Smooth muscle cell (in vitro differentiated cells): Measurements from ENCODE around the gene NHEJ1. TPM values are rescaled to one million over a fixed set of nuclear protein-coding genes. Genes with fewer than 3 reads are reported as not detected.
A peak's percentile ranks its signal among the peaks of the same experiment; 100 is the strongest.

Source experiments
- DNase-seq: peaks from one replicate; lab custom pipeline; 2025; ENCODE audit not compliant: unreplicated experiment; lab: John Stamatoyannopoulos, UW
- H2AFZ ChIP-seq: fragments of 200-600 bp; sonication (generic); 2 replicates; pipeline ENCODE4 v1.6.0; 2016; ENCODE audit warnings: antibody characterized with exemption, low read depth, mild to moderate bottlenecking
- H3F3A ChIP-seq: fragments of 200-600 bp; sonication (generic); 2 replicates; pipeline ENCODE4 v1.6.0; 2017; ENCODE audit warnings: antibody characterized with exemption, low read depth
- H3K27ac ChIP-seq: fragments of 200-600 bp; sonication (generic); 2 replicates; pipeline ENCODE4 v1.5.1; 2016; ENCODE audit warnings: low read depth, mild to moderate bottlenecking
- H3K27me3 ChIP-seq: fragments of 200-600 bp; sonication (generic); 2 replicates; pipeline ENCODE4 v1.6.1; 2016; ENCODE audit warnings: low read depth, mild to moderate bottlenecking
- H3K36me3 ChIP-seq: fragments of 200-600 bp; sonication (generic); 2 replicates; pipeline ENCODE4 v1.5.1; 2016; ENCODE audit warnings: low read depth
- H3K4me1 ChIP-seq: fragments of 200-600 bp; sonication (generic); 2 replicates; pipeline ENCODE4 v1.5.1; 2016; ENCODE audit warnings: low read depth
- H3K4me2 ChIP-seq: fragments of 200-600 bp; sonication (generic); 2 replicates; pipeline ENCODE4 v1.6.0; 2016; ENCODE audit warnings: mild to moderate bottlenecking
- H3K4me3 ChIP-seq: fragments of 200-600 bp; sonication (generic); 2 replicates; pipeline ENCODE4 v1.5.1; 2016; ENCODE audit warnings: mild to moderate bottlenecking
- H3K79me2 ChIP-seq: fragments of 200-600 bp; sonication (generic); 2 replicates; pipeline ENCODE4 v1.6.0; 2016; ENCODE audit warnings: low read depth, mild to moderate bottlenecking
- H3K9ac ChIP-seq: fragments of 200-600 bp; sonication (generic); 2 replicates; pipeline ENCODE4 v1.6.0; 2016; ENCODE audit warnings: low read depth
- H3K9me3 ChIP-seq: fragments of 200-600 bp; sonication (generic); replicated peaks from 2 replicates; pipeline ENCODE4 v1.5.1; 2016; ENCODE audit warnings: low read depth
- H4K20me1 ChIP-seq: fragments of 200-600 bp; sonication (generic); 2 replicates; pipeline ENCODE4 v1.6.0; 2016; ENCODE audit warnings: low read depth
- WGBS: methylation state at CpG from one replicate; pipeline ENCODE4 v1.1.7; 2016; ENCODE audit warnings: low lambda C conversion rate; 5-methylcytosine and 5-hydroxymethylcytosine counted together
- polyA plus RNA-seq: library from polyadenylated mRNA; unstranded; fragments of >200 nt; fragmentation: Nextera tagmentation; extraction: Ambion mirVana; gene quantifications from 2 replicates; pipeline ENCODE4 v1.2.1, GENCODE V29; 2016
- total RNA-seq: library from RNA; depleted of rRNA; stranded (reverse); fragments of >200 nt; gene quantifications from 2 replicates; pipeline ENCODE4 v1.2.3, GENCODE V29; 2014
- TF ChIP-seq, protein P1 (sequence below): fragments of 200-600 bp; sonication (generic); IDR thresholded peaks from 2 replicates; pipeline ENCODE4 v1.5.1; 2017; ENCODE audit warnings: borderline replicate concordance, mild to moderate bottlenecking, antibody characterized with exemption; ENCODE audit not compliant: insufficient read depth, poor library complexity, severe bottlenecking

NHEJ1 gene
- total and polyA plus RNA-seq, 2 experiments from 2014 or later, result 6.0 to 8.5 TPM

DNA sequence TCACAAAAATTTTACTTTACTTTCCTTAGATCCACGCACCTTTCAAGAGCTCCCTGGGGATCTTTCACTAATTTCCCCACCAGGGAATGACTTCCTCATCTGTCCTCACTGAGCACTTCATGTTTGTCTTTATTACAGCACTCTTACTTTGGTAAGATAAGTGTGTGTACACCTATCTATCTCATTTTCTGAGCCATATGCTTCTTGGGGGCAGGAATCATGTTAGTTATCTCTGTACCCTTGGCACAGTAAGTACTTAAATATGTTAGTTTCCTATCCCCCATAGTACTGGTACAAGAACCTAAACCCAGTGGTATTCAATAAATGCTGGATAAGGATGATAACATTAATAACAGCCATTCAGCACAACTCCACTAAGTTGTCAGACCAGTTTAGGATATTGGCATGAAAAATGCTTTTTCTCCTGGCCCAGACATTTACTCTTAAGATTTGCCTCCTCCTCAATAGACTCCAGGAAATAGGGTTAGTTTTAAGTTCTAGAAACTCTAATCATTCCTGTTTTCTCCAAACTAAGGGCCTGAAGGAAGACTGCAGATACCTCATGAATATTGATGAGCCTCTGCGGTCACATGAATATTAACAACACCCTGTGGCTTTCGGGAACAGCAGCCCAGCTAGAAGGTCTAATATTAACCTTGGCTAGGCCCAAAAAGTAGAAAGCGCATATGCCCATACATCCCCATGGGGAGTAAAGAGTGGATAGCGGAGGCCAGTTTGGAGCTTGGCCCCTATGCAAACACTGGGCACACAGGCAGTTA, 38.2 kb downstream of the NHEJ1 start:
- no peak overlapping the region for H3K27ac ChIP-seq
- peaks cover 5% of the 10 kb centered on the region for H4K20me1 ChIP-seq
- no peaks in the 10 kb centered on the region for H3K36me3 ChIP-seq
- no peaks in the 10 kb centered on the region for H3K9me3 ChIP-seq
- TF ChIP-seq, protein P1, sequence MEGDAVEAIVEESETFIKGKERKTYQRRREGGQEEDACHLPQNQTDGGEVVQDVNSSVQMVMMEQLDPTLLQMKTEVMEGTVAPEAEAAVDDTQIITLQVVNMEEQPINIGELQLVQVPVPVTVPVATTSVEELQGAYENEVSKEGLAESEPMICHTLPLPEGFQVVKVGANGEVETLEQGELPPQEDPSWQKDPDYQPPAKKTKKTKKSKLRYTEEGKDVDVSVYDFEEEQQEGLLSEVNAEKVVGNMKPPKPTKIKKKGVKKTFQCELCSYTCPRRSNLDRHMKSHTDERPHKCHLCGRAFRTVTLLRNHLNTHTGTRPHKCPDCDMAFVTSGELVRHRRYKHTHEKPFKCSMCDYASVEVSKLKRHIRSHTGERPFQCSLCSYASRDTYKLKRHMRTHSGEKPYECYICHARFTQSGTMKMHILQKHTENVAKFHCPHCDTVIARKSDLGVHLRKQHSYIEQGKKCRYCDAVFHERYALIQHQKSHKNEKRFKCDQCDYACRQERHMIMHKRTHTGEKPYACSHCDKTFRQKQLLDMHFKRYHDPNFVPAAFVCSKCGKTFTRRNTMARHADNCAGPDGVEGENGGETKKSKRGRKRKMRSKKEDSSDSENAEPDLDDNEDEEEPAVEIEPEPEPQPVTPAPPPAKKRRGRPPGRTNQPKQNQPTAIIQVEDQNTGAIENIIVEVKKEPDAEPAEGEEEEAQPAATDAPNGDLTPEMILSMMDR, result no peak
- no peaks in the 10 kb centered on the region for H3K27me3 ChIP-seq
- H3K4me2 ChIP-seq, result no peak overlapping the region
- no peak overlapping the region for H3K4me3 ChIP-seq
- H3K9ac ChIP-seq, result no peak overlapping the region
- peaks cover 13% of the 10 kb centered on the region for H3F3A ChIP-seq
- no peaks in the 10 kb centered on the region for H3K79me2 ChIP-seq
- 89% methylated on average over 5 of the region's 5 CpGs for WGBS
- H3K4me1 ChIP-seq, result peaks cover 21% of the 10 kb centered on the region
- DNase-seq, result no peak
- no peak overlapping the region for H2AFZ ChIP-seq

DNA sequence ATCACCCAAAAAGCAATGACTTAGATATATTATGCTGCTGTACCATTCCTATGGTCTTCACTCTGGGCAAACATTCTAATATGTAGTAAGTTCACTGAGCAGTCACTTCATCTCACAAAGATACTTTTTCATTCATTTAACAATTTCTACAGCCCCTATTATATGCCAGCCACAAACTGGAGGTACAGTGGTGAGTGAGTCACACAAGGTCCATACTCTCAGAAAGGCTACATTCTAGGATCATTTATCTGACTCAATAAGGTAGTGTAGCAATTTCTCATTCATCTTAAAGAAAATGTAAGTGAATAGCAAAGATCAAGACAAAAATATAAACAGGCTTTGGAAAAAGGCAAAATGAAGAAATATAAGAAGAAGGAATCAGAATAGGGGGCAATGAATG, 40.5 kb downstream of the NHEJ1 start:
- Histone ChIP-seq H2AFZ (no peak overlapping the region), H3K27ac (no peak overlapping the region), H3K9me3 (no peaks in the 10 kb centered on the region), H3K27me3 (no peaks in the 10 kb centered on the region), H3F3A (peaks cover 13% of the 10 kb centered on the region), H3K36me3 (no peaks in the 10 kb centered on the region), H3K79me2 (no peaks in the 10 kb centered on the region), H4K20me1 (peaks cover 5% of the 10 kb centered on the region), H3K4me2 (no peak overlapping the region), H3K9ac (no peak overlapping the region), H3K4me1 (peaks cover 21% of the 10 kb centered on the region), H3K4me3 (no peak overlapping the region)
- TF ChIP-seq, protein P1, result no peak
- no peak for DNase-seq

DNA sequence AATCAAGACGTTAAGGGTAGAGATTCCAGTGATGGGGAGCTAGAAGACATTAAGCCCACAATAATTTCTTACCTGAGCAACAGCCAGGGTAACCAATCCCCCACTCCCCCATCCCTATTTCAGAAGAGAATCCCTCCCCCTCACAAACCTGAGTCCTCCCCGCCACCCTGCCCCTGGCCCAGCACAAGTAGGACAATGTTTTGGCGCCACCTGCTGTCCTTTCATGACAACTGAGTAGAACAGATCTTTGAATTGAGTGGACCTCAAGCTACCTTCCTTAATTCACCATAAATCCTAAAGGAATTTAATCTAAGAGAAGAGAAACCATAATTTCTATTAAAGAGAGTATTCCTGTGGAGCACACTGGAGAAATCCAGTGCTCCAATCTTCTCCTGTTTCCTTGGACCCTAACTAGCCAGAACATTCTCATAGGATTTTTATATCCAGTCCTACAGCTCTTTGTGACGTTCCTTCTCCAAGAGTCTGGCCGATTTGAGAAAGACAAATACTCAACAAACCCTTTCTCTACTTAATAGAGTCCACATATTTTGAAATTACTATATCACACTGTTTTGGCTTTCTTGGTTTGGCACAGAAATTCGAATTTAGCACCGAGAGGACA, 41.1 kb downstream of the NHEJ1 start:
- Histone ChIP-seq H3K4me3 (no peak overlapping the region), H3K79me2 (no peaks in the 10 kb centered on the region), H3K9me3 (no peaks in the 10 kb centered on the region), H3K27me3 (no peaks in the 10 kb centered on the region), H4K20me1 (peaks cover under 1% of the 10 kb centered on the region), H3K9ac (no peak overlapping the region), H3K4me1 (peaks cover 16% of the 10 kb centered on the region), H3K4me2 (no peak overlapping the region), H3F3A (peaks cover 13% of the 10 kb centered on the region), H3K36me3 (no peaks in the 10 kb centered on the region), H3K27ac (no peak overlapping the region), H2AFZ (no peak overlapping the region)
- WGBS, result 54% methylated on average over 7 of the region's 7 CpGs
- TF ChIP-seq, protein P1, result peak; percentile 81
- peak; percentile 9 for DNase-seq
